PC-3 (cell line): Measurements from ENCODE around the gene NCF4. TPM values are rescaled to one million over a fixed set of nuclear protein-coding genes. Genes with fewer than 3 reads are reported as not detected.

Source experiments
- ATAC-seq: fragments of 200-7000 bp; cut with Tn5 transposase; 2 replicates; pipeline ENCODE4 v1.9.1; 2020; ENCODE audit warnings: mild to moderate bottlenecking, moderate library complexity
- BruUV-seq: library from RNA; stranded (reverse); fragments of 400-500 nt; replicated peaks from 2 replicates; lab custom pipeline; 2021; lab: Mats Ljungman, UMichigan
- CTCF ChIA-PET: fragments of 300-600 bp; sonication (Branson Sonifier 250); formaldehyde crosslinking; loops from one replicate; lab custom pipeline; 2022; ENCODE audit warnings: antibody characterized with exemption; lab: Charles Lee
- POLR2A ChIA-PET: fragments of 300-600 bp; sonication (Branson Sonifier 250); formaldehyde crosslinking; loops from one replicate; lab custom pipeline; 2022; ENCODE audit warnings: antibody characterized with exemption; ENCODE audit not compliant: unreplicated experiment; lab: Charles Lee
- DNase-seq: peaks from one replicate; pipeline ENCODE4 v3.0.0-alpha.2; 2015
- H2AFZ ChIP-seq: fragments of 300-600 bp; sonication (generic); 2 replicates; pipeline ENCODE4 v1.6.0; 2016; ENCODE audit warnings: antibody characterized with exemption, low read length
- H3F3A ChIP-seq: fragments of 300-600 bp; sonication (generic); one replicate; pipeline ENCODE4 v1.6.0; 2017; ENCODE audit warnings: antibody characterized with exemption, low read length, control low read depth, mild to moderate bottlenecking; ENCODE audit not compliant: unreplicated experiment
- H3K27ac ChIP-seq: fragments of 300-600 bp; sonication (generic); 2 replicates; pipeline ENCODE4 v1.5.1; 2016; ENCODE audit warnings: mild to moderate bottlenecking, low read length
- H3K27me3 ChIP-seq: fragments of 300-600 bp; sonication (generic); 2 replicates; pipeline ENCODE4 v1.6.1; 2016; ENCODE audit warnings: low read length, mixed read lengths
- H3K36me3 ChIP-seq: fragments of 300-600 bp; sonication (generic); 2 replicates; pipeline ENCODE4 v1.6.1; 2016; ENCODE audit warnings: low read depth, mixed run types, low read length, mixed read lengths
- H3K4me1 ChIP-seq: fragments of 300-600 bp; sonication (generic); 2 replicates; pipeline ENCODE4 v1.5.1; 2016; ENCODE audit warnings: low read length; ENCODE audit not compliant: insufficient read depth
- H3K4me2 ChIP-seq: fragments of 300-600 bp; sonication (generic); 2 replicates; pipeline ENCODE4 v1.6.0; 2016; ENCODE audit warnings: low read length
- H3K4me3 ChIP-seq: fragments of 300-600 bp; sonication (generic); 2 replicates; pipeline ENCODE4 v1.5.1; 2016; ENCODE audit warnings: mild to moderate bottlenecking, low read length, mixed read lengths
- H3K79me2 ChIP-seq: fragments of 300-600 bp; sonication (generic); 2 replicates; pipeline ENCODE4 v1.6.1; 2017; ENCODE audit warnings: low read length, mixed read lengths
- H3K9ac ChIP-seq: fragments of 300-600 bp; sonication (generic); 2 replicates; pipeline ENCODE4 v1.6.0; 2016; ENCODE audit warnings: mild to moderate bottlenecking, low read length
- H3K9me2 ChIP-seq: fragments of 300-600 bp; sonication (generic); replicated peaks from 2 replicates; pipeline ENCODE4 v1.6.1; 2016; ENCODE audit warnings: mixed run types, low read length, mixed read lengths
- H3K9me3 ChIP-seq: fragments of 300-600 bp; sonication (generic); 2 replicates; pipeline ENCODE4 v1.6.1; 2016; ENCODE audit warnings: low read length, mixed read lengths
- H4K20me1 ChIP-seq: fragments of 300-600 bp; sonication (generic); 2 replicates; pipeline ENCODE4 v1.6.1; 2016; ENCODE audit warnings: low read length, mixed read lengths
- CTCF ChIP-seq: fragments of 300-600 bp; sonication (generic); conservative IDR thresholded peaks from 2 replicates; pipeline ENCODE4 v1.5.1; 2017; ENCODE audit warnings: antibody characterized with exemption, low read depth, mild to moderate bottlenecking, low read length
- EZH2 ChIP-seq: fragments of 300-600 bp; sonication (generic); IDR thresholded peaks from one replicate; pipeline ENCODE4 v1.6.1; 2017; ENCODE audit warnings: antibody characterized with exemption, mild to moderate bottlenecking, low read length; ENCODE audit not compliant: unreplicated experiment
- EZH2phosphoT487 ChIP-seq: fragments of 300-600 bp; sonication (generic); IDR thresholded peaks from 2 replicates; pipeline ENCODE4 v1.6.1; 2018; ENCODE audit warnings: mild to moderate bottlenecking, antibody characterized with exemption, low read length, borderline replicate concordance
- intact Hi-C: fragments of 100-400 bp; cut with micrococcal nuclease; formaldehyde crosslinking; loops from 2 replicates; pipeline ENCODE4 v1.9.0; 2023
- total RNA-seq: library from RNA; depleted of rRNA; stranded (reverse); fragments of >200 nt; gene quantifications from 2 replicates; pipeline ENCODE4 v1.2.3, GENCODE V29; 2014

The NCF4 gene
- total RNA-seq, 1 experiment from 2014 or later = 0.47 TPM

GRCh38 chr22:36839356-36840073 lies 21.3 kb upstream of the NCF4 start:
- Histone ChIP-seq H3K9ac (no peak overlapping the region), H2AFZ (peak overlapping the region; percentile 11; the same call in 1 of the 2 replicates), H3K9me3 (no peaks in the 10 kb centered on the region), H3K9me2 (no peaks in the 10 kb centered on the region), H3K79me2 (no peaks in the 10 kb centered on the region), H3K27ac (peak overlapping the region; percentile 57), H3K36me3 (no peaks in the 10 kb centered on the region), H3F3A (no peaks in the 10 kb centered on the region), H3K4me3 (no peak overlapping the region), H4K20me1 (no peaks in the 10 kb centered on the region), H3K4me1 (peaks cover 22% of the 10 kb centered on the region), H3K4me2 (peak overlapping the region; percentile 22), H3K27me3 (no peaks in the 10 kb centered on the region)
- ChIA-PET CTCF (interaction anchor here (0.9 kb wide), 1 partner anchor 17 kb away, joined by 3 read pairs; no protein-coding TSS in a partner anchor), POLR2A (interaction anchor here (0.6 to 0.7 kb wide), 2 partner anchors 63 to 64 kb away, joined by 3 to 4 read pairs; partner anchors contain the start of gene IFT27)
- peak; percentile 95 for ATAC-seq
- TF ChIP-seq EZH2phosphoT487 = no peak
- TF ChIP-seq CTCF = no peak
- TF ChIP-seq EZH2 = no peak
- no TSS peak for BruUV-seq
- DNase-seq = peak; percentile 76
- intact Hi-C loops = no loop called here

- Histone ChIP-seq H3K79me2 (no peaks in the 10 kb centered on the region), H3K9me2 (no peaks in the 10 kb centered on the region), H4K20me1 (no peaks in the 10 kb centered on the region), H2AFZ (0 out of 2 replicates have a peak overlapping the region, but pooled peaks have one; percentile 11), H3K4me3 (no peak overlapping the region), H3K36me3 (no peaks in the 10 kb centered on the region), H3K4me2 (peak overlapping the region; percentile 22; the same call in 1 of the 2 replicates), H3F3A (no peaks in the 10 kb centered on the region), H3K9ac (no peak overlapping the region), H3K27me3 (no peaks in the 10 kb centered on the region), H3K4me1 (peaks cover 22% of the 10 kb centered on the region), H3K9me3 (no peaks in the 10 kb centered on the region), H3K27ac (peak overlapping the region; percentile 57; the same call in 1 of the 2 replicates)
- TF ChIP-seq CTCF (no peak), EZH2 (no peak), EZH2phosphoT487 (no peak)
- DNase-seq = no peak
- BruUV-seq = no TSS peak
- peak; percentile 27 for ATAC-seq
- CTCF ChIA-PET = interaction anchor here (0.9 kb wide), 1 partner anchor 16 kb away, joined by 3 read pairs; no protein-coding TSS in a partner anchor
- POLR2A ChIA-PET = interaction anchor here (0.7 kb wide), 1 partner anchor 64 kb away, joined by 4 read pairs; the partner anchor contains the start of gene IFT27
- intact Hi-C loops = no loop called here
These were observed 20.7 kb upstream of the NCF4 start for GRCh38 chr22:36840106-36840505.

GRCh38 chr22:36846271-36846670 lies 14.5 kb upstream of the NCF4 start:
- intact Hi-C loops = no loop called here
- Histone ChIP-seq H3K4me1 (no peaks in the 10 kb centered on the region), H3K9ac (no peak overlapping the region), H4K20me1 (no peaks in the 10 kb centered on the region), H3F3A (no peaks in the 10 kb centered on the region), H3K9me2 (no peaks in the 10 kb centered on the region), H3K9me3 (no peaks in the 10 kb centered on the region), H2AFZ (no peak overlapping the region), H3K79me2 (no peaks in the 10 kb centered on the region), H3K4me2 (no peak overlapping the region), H3K27ac (no peak overlapping the region), H3K27me3 (peaks cover 15% of the 10 kb centered on the region), H3K4me3 (no peak overlapping the region), H3K36me3 (no peaks in the 10 kb centered on the region)
- BruUV-seq = no TSS peak
- no peak for ATAC-seq
- CTCF ChIA-PET = no interaction called here
- POLR2A ChIA-PET = no interaction called here
- DNase-seq = no peak
- TF ChIP-seq EZH2 (no peak), EZH2phosphoT487 (no peak), CTCF (no peak)
